Neural cell (in vitro differentiated cells): ENCODE results near the gene TRMT44. TPM values are rescaled to one million over a fixed set of nuclear protein-coding genes. Genes with fewer than 3 reads are reported as not detected.

Source experiments
- H2AFZ ChIP-seq: fragments of 200-600, 300-800 bp; sonication (generic), shearing (Covaris generic); 2 replicates; pipeline ENCODE4 v1.6.0; 2014; ENCODE audit warnings: low read depth, mild to moderate bottlenecking, antibody characterized with exemption, low read length, moderate library complexity
- H3F3A ChIP-seq: fragments of 200-600 bp; shearing (Covaris generic); 2 replicates; pipeline ENCODE4 v1.6.1; 2016; ENCODE audit warnings: mild to moderate bottlenecking, moderate library complexity, mixed read lengths, antibody characterized with exemption, low read length; ENCODE audit not compliant: insufficient read depth, poor library complexity, severe bottlenecking
- H3K27ac ChIP-seq: fragments of 200-600, 300-800 bp; sonication (generic), shearing (Covaris generic); 2 replicates; pipeline ENCODE4 v1.5.1; 2014; ENCODE audit warnings: mild to moderate bottlenecking, low read length, moderate library complexity
- H3K27me3 ChIP-seq: fragments of 300-800, 200-600 bp; sonication (generic), shearing (Covaris generic); 2 replicates; pipeline ENCODE4 v1.6.0; 2014; ENCODE audit warnings: mild to moderate bottlenecking, low read depth, low read length, moderate library complexity; ENCODE audit not compliant: insufficient read depth
- H3K36me3 ChIP-seq: fragments of 300-800, 200-600 bp; sonication (generic), shearing (Covaris generic); 2 replicates; pipeline ENCODE4 v1.5.1; 2014; ENCODE audit warnings: mild to moderate bottlenecking, antibody characterized with exemption, low read length, moderate library complexity; ENCODE audit not compliant: insufficient read depth
- H3K4me2 ChIP-seq: fragments of 300-800, 200-600 bp; sonication (generic), shearing (Covaris generic); 2 replicates; pipeline ENCODE4 v1.6.0; 2014; ENCODE audit warnings: mild to moderate bottlenecking, low read length
- H3K4me3 ChIP-seq: fragments of 300-800, 200-600 bp; sonication (generic), shearing (Covaris generic); 2 replicates; pipeline ENCODE4 v1.5.1; 2014; ENCODE audit warnings: mild to moderate bottlenecking, low read length, moderate library complexity
- H3K79me2 ChIP-seq: fragments of 200-600 bp; shearing (Covaris generic); replicated peaks from 2 replicates; pipeline ENCODE4 v1.6.0; 2014; ENCODE audit warnings: mild to moderate bottlenecking, low read length, moderate library complexity; ENCODE audit not compliant: insufficient read depth
- H3K9ac ChIP-seq: fragments of 300-800, 200-600 bp; sonication (generic), shearing (Covaris generic); 2 replicates; pipeline ENCODE4 v1.6.1; 2016; ENCODE audit warnings: mild to moderate bottlenecking, low read length, mixed read lengths
- H3K9me2 ChIP-seq: fragments of 200-600 bp; shearing (Covaris generic); 2 replicates; pipeline ENCODE4 v1.6.1; 2016; ENCODE audit warnings: mild to moderate bottlenecking, low read length, mixed read lengths; ENCODE audit not compliant: insufficient read depth
- H3K9me3 ChIP-seq: fragments of 200-600, 300-800 bp; sonication (generic), shearing (Covaris generic); 2 replicates; pipeline ENCODE4 v1.6.1; 2016; ENCODE audit warnings: mild to moderate bottlenecking, mixed run types, low read length, moderate library complexity, mixed read lengths
- H4K20me1 ChIP-seq: fragments of 200-600 bp; shearing (Covaris generic); 2 replicates; pipeline ENCODE4 v1.6.1; 2016; ENCODE audit warnings: mild to moderate bottlenecking, mixed run types; ENCODE audit not compliant: insufficient read depth
- EP300 ChIP-seq: fragments of 450-650 bp; conservative IDR thresholded peaks from 2 replicates; pipeline ENCODE4 v1.6.1; 2014; ENCODE audit warnings: antibody characterized with exemption, mild to moderate bottlenecking, moderate library complexity; ENCODE audit not compliant: poor library complexity, severe bottlenecking
- EZH2 ChIP-seq: fragments of 200-600, 300-800 bp; shearing (Covaris generic), sonication (generic); IDR thresholded peaks from 2 replicates; pipeline ENCODE4 v1.6.1; 2014; ENCODE audit warnings: antibody characterized with exemption, low read length, borderline replicate concordance, mild to moderate bottlenecking; ENCODE audit not compliant: insufficient read depth, poor library complexity, severe bottlenecking
- MXI1 ChIP-seq: fragments of 450-650 bp; conservative IDR thresholded peaks from 2 replicates; pipeline ENCODE4 v1.6.1; 2014; ENCODE audit warnings: antibody characterized with exemption, mild to moderate bottlenecking; ENCODE audit not compliant: poor library complexity, severe bottlenecking
- POLR2AphosphoS5 ChIP-seq: IDR thresholded peaks from 2 replicates; pipeline ENCODE4 v1.6.1; 2012
- RAD21 ChIP-seq: fragments of 450-650 bp; conservative IDR thresholded peaks from 2 replicates; pipeline ENCODE4 v1.6.1; 2014; ENCODE audit warnings: antibody characterized with exemption, mild to moderate bottlenecking, moderate library complexity
- SMC3 ChIP-seq: fragments of 450-650 bp; conservative IDR thresholded peaks from 2 replicates; pipeline ENCODE4 v1.6.1; 2014; ENCODE audit warnings: antibody characterized with exemption, mild to moderate bottlenecking, moderate library complexity; ENCODE audit not compliant: poor library complexity
- TAF1 ChIP-seq: IDR thresholded peaks from 2 replicates; pipeline ENCODE4 v1.6.1; 2012; ENCODE audit warnings: low read depth
- polyA plus RNA-seq: library from polyadenylated mRNA; depleted of rRNA; stranded (reverse); fragments of >200 nt; gene quantifications from 2 replicates; pipeline ENCODE4 v1.2.3, GENCODE V29; 2014
- TF ChIP-seq, protein P1 (sequence below): fragments of 450-650 bp; IDR thresholded peaks from 2 replicates; pipeline ENCODE4 v1.5.1; 2014; ENCODE audit warnings: antibody characterized with exemption, mild to moderate bottlenecking, moderate library complexity; ENCODE audit not compliant: poor library complexity, severe bottlenecking
- TF ChIP-seq, protein P2 (sequence below): IDR thresholded peaks from 2 replicates; pipeline ENCODE4 v1.6.1; 2012; ENCODE audit warnings: borderline replicate concordance

TRMT44 gene
- polyA plus RNA-seq, 1 donor from 2014 or later: 20.6 TPM

DNA sequence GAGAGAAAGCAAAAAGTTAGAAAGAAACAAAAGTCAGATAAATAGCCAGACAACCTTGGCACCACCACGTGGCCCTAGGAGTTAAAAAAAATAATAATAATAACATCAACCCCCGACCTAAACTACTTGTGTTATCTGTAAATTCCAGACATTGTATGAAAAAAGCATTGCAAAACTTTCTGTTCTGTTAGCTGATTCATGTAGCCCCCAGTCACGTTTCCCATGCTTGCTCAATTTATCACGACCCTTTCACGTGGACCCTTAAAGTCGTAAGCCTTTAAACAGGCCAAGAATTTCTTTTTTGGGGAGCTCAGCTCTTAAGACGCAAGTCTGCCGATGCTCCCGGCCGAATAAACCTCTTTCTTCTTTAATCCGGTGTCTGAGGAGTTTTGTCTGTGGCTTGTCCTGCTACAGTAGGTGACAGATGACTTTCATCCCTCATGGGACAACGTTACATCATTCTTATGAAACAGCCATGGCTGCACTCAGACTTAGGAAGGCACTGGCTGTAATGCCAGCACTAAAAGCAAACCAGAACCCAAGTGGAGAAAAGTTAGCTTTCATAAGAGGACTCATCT is 574 bp upstream of the TRMT44 start:
- Histone ChIP-seq H3K4me2 (peak overlapping the region; percentile 89), H3K9me3 (no peaks in the 10 kb centered on the region), H3K79me2 (peaks cover 32% of the 10 kb centered on the region), H4K20me1 (no peaks in the 10 kb centered on the region), H3K27ac (peak overlapping the region; percentile 73), H2AFZ (peak overlapping the region; percentile 82), H3F3A (no peaks in the 10 kb centered on the region), H3K27me3 (no peaks in the 10 kb centered on the region), H3K36me3 (no peaks in the 10 kb centered on the region), H3K9me2 (no peaks in the 10 kb centered on the region), H3K9ac (peak overlapping the region; percentile 75), H3K4me3 (peak overlapping the region; percentile 99)
- no peak for TF ChIP-seq RAD21
- TF ChIP-seq EP300: no peak
- TF ChIP-seq SMC3: no peak
- TF ChIP-seq EZH2: no peak
- TF ChIP-seq, protein P1, sequence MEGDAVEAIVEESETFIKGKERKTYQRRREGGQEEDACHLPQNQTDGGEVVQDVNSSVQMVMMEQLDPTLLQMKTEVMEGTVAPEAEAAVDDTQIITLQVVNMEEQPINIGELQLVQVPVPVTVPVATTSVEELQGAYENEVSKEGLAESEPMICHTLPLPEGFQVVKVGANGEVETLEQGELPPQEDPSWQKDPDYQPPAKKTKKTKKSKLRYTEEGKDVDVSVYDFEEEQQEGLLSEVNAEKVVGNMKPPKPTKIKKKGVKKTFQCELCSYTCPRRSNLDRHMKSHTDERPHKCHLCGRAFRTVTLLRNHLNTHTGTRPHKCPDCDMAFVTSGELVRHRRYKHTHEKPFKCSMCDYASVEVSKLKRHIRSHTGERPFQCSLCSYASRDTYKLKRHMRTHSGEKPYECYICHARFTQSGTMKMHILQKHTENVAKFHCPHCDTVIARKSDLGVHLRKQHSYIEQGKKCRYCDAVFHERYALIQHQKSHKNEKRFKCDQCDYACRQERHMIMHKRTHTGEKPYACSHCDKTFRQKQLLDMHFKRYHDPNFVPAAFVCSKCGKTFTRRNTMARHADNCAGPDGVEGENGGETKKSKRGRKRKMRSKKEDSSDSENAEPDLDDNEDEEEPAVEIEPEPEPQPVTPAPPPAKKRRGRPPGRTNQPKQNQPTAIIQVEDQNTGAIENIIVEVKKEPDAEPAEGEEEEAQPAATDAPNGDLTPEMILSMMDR: no peak
- no peak for TF ChIP-seq POLR2AphosphoS5
- TF ChIP-seq MXI1: no peak
- TF ChIP-seq, protein P2, sequence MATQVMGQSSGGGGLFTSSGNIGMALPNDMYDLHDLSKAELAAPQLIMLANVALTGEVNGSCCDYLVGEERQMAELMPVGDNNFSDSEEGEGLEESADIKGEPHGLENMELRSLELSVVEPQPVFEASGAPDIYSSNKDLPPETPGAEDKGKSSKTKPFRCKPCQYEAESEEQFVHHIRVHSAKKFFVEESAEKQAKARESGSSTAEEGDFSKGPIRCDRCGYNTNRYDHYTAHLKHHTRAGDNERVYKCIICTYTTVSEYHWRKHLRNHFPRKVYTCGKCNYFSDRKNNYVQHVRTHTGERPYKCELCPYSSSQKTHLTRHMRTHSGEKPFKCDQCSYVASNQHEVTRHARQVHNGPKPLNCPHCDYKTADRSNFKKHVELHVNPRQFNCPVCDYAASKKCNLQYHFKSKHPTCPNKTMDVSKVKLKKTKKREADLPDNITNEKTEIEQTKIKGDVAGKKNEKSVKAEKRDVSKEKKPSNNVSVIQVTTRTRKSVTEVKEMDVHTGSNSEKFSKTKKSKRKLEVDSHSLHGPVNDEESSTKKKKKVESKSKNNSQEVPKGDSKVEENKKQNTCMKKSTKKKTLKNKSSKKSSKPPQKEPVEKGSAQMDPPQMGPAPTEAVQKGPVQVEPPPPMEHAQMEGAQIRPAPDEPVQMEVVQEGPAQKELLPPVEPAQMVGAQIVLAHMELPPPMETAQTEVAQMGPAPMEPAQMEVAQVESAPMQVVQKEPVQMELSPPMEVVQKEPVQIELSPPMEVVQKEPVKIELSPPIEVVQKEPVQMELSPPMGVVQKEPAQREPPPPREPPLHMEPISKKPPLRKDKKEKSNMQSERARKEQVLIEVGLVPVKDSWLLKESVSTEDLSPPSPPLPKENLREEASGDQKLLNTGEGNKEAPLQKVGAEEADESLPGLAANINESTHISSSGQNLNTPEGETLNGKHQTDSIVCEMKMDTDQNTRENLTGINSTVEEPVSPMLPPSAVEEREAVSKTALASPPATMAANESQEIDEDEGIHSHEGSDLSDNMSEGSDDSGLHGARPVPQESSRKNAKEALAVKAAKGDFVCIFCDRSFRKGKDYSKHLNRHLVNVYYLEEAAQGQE: no peak
- TF ChIP-seq TAF1: no peak

DNA sequence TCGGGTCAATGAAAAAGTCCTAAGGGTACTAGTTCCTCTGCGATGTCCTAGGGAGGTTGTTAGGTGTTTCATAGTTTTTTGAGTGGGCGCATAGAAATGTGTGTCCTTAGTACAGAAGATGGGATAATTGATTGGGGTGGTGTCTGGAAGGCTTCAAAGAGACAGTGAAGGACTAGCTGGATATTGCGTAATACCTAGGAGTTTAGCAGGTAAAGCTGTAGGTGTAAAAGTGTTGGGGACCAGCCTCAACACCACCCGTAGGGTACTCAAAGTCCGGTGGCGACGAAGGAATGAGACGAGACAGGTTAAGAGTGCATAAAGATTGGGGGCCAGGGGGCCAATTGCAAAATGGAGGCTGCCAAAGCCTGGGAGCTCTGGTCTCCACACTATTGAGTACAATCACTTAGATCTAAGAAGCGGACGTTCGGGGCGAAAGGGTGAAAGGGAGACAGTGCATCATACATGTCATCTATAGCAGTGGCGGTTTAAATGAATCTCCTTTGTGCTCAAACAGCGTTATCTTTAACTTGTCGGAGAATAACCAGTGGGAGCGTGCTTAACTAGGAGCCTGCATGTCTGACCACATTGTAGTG is 1.0 kb downstream of the TRMT44 start:
- peak overlapping the region; percentile 30 for H2AFZ ChIP-seq
- TF ChIP-seq, protein P2: no peak
- TF ChIP-seq EP300 (no peak), TAF1 (no peak)
- TF ChIP-seq, protein P1: no peak
- no peaks in the 10 kb centered on the region for H3K9me2 ChIP-seq
- no peaks in the 10 kb centered on the region for H3K36me3 ChIP-seq
- H3K4me3 ChIP-seq: peak overlapping the region; percentile 99
- no peaks in the 10 kb centered on the region for H3F3A ChIP-seq
- no peaks in the 10 kb centered on the region for H4K20me1 ChIP-seq
- peak overlapping the region; percentile 36 for H3K4me2 ChIP-seq
- peaks cover 32% of the 10 kb centered on the region for H3K79me2 ChIP-seq
- peak overlapping the region; percentile 75 for H3K9ac ChIP-seq
- H3K9me3 ChIP-seq: no peaks in the 10 kb centered on the region
- H3K27ac ChIP-seq: no peak overlapping the region
- H3K27me3 ChIP-seq: no peaks in the 10 kb centered on the region
